ENCODE results near the gene RASAL3.

DNA sequence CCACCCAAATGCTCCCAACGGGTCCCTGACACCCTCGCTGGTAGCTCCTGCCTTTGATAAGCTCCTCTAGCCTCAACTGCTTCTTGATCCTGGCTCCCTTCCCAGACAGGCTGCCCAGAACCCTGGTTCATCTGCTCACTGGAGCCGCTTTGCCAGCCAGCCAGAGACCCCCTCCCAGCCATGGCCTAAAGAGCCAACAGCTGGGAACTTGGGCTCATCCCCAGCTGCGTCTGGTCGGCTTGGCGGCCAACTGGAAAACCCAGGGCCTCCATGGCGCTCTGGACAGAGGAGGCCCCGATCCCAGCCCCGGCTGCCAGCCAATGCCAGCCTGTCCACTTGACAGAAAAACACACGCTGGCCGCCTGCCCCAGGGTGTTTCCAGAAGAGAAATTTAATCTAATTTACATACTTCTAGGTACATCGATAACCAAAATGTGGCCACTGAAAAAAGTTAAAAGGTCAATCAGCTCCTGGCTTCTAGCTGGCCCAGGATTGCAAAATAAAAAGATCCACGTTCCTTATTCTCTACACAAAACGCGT, 42.6 kb downstream of the RASAL3 start:
- TF ChIP-seq CTCF (IDR thresholded peaks at IDR 0.05; ENCODE audit: borderline replicate concordance, extremely low read depth, low read length, poor library complexity, severe bottlenecking) = no peak
- no peak for TF ChIP-seq EZH2 (IDR thresholded peaks at IDR 0.05; ENCODE audit: borderline replicate concordance, low read depth, low read length, severe bottlenecking)

Data from DND-41 (cell line).